Measurements from ENCODE around the gene U2AF1.
"Not testable (repeated sequence)": the region's sequence is repeated elsewhere in the genome, so short reads cannot be mapped to it uniquely, and the experiment has no call there.

U2AF1 gene, protein sequence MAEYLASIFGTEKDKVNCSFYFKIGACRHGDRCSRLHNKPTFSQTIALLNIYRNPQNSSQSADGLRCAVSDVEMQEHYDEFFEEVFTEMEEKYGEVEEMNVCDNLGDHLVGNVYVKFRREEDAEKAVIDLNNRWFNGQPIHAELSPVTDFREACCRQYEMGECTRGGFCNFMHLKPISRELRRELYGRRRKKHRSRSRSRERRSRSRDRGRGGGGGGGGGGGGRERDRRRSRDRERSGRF

DNA sequence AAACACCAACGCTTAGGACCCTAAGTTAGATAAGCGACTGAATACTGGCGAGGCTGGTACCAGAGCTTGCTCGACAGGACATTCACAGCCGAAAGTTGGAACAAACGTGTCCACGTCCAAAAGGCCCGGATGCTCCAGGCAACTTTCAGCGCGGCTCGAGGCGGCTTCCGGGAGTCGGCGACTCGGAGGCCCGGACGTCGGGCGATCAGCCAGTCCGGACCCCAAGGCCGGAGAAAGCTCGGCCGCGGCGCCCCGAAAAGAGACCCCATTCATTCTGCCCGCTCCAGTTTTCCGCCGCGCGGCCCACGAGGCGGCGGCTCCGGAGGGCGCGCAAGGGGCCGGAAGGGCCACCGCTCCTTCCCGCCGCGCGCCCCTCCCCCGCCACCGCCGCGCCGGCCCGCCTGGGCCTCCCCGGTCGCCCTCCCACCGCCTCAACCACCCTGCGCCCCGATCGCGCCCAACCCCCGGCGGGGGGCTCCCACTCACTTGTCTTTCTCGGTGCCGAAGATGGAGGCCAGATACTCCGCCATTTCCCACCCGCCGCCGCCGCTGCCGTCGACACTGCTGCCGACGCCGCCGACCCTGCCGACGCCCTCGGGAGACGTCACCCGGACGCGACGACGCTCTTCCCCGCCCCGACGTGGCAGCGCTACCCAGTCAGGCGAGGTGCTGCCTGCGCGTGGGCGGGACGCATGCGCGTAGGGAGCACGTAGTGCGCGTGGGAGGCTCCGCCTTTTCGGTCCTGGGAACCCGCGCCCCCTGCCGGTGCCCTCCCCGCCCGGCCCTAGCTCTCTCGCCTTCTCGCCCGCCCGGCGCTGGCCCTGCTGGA, at the start of gene U2AF1:
Gene U2AF1, minus strand, starts transcription at position 606 of the 829 bp plus-strand sequence. Its CDS starts 76 bp downstream, at position 530.
- peak; percentile 0 for DNase-seq (ENCODE audit: low read depth)

DNA sequence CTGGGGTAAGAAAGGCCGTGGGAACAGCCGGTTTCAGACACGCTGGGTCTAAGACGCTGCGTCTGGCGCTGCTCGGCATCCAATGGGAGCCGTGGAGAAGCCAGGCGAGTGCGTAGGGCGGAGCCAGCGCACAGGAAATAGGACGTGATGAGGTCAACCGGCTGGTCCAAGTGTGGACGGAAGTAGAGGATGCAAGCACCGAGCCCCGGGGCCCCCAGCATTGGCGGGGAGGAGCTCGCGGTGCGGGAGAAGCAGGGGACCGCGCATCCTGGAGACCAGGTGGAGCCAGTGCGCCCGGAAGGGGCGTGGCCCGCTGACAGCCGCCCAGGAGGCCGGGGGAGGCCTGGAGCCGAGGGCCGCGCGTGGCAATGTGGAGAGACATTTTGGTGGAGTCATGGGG, 46.2 kb upstream of the U2AF1 start:
- DNase-seq (ENCODE audit: low read depth) = not testable (repeated sequence)

DNA sequence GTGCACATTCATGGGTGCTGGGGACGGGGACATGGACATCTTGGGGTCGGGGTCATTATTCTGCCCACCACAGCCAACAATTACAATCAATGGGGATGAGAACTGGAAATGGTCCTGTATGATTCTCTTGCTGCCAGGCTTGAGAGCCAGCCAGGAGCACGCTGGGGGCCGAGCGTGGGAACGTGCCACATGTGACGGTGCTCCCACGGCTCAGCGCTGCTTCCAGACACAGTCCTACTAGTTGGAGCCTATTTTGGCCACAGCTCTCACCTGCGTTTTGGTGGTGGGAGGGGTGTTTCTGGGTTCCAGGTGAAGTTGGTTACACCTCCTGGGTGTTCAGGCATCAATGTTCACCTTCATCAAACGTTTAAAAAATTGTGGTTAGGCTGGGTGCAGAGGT, 42.0 kb upstream of the U2AF1 start:
- DNase-seq (ENCODE audit: low read depth) = not testable (repeated sequence)

DNA sequence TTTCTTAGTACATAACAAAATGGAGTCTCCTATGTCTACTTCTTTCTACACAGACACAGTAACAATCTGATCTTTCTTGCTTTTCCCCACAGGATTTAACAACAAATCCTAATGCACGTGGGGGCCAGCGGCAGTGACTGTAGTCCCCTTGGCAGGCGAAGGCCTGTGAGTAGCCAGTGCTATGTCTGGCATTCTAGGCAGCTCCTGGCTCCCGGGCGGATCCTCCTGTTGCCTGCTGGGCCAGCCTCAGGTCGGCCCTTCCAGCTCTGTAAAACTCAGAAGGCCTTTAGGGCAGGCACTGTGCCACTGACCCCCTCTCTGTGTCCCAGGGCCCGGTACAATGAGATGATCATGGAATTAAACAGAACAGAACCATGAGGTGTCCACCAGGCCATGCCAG, 40.6 kb upstream of the U2AF1 start:
- not testable (repeated sequence) for DNase-seq (ENCODE audit: low read depth)

DNA sequence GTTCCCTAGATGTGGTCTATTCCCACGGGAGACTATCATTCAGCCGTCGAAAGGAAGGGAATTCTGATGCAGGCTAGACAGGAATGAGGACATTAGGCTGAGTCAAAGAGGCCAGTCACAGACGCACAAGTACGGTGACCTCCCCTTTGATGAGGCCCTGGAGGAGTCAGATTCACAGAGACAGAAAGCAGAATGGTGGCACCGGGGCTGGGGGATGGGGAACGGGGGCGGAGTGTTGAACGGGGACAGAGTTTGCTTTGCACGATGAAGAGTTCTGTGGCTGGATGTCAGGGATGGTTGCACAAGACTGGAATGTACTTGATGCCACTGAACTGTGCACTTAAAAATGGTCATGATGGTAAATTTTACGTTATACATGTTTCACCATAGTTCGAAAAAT, 39.3 kb upstream of the U2AF1 start:
- DNase-seq (ENCODE audit: low read depth) = not testable (repeated sequence)

DNA sequence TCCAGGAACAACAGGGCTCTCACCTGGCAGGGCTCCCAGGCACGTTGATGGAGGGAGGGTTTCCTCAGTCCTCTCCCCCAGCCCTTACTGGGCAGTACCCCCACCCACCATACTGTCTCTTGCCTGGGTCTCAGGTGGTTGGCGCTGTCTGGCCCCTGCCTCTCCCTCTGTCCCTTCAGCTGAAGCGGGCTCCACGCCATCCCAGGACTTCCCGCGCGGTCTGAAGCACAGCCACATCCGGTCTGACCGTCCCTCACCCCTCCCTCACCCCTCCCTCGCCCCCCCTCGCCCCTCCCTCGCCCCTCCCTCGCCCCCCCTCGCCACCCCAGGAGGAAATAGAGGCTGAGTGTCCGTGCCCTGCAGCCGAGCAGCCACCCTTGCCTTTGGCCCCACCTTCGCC, 34.0 kb upstream of the U2AF1 start:
- DNase-seq (ENCODE audit: low read depth) = not testable (repeated sequence)

DNA sequence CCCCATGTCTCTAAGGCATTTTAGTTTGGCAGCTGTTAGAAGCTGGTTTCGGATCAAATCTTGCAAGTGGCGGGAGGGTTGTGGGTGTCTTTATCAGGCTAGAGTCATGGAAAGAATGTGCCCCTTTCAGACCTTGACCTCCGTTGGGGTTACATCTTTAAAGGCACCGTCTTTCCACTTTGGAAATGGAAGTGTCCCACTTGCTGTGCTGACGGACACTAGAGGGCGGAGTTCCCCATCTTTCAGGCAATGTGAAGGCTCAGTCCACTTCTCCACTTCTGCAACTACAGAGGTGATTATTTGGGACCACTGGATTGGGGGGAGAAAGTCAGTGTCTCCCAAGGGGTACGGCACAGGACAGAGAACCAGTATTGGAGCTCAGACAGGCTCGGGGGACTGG, 31.6 kb upstream of the U2AF1 start:
- DNase-seq (ENCODE audit: low read depth) = not testable (repeated sequence)

DNA sequence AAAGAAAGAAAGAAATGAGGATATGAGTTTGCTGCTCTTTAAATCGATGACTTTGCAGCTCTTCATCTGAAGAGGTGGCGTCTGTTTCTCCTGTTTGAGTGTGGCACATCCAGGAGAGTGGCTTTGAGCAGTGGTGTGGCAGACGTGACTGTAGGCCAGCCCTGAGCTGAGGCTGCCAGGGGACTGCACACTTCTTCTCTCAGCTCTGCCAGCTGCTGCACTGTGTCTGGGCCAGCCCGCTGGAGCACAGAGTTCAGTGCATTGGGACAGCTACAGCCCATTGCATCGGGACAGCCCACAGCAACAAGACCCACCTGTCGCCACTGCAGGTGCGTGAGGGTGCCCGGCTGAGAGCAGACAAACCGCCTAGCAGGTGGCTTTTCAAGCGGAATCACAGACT, 27.1 kb upstream of the U2AF1 start:
- not testable (repeated sequence) for DNase-seq (ENCODE audit: low read depth)

DNA sequence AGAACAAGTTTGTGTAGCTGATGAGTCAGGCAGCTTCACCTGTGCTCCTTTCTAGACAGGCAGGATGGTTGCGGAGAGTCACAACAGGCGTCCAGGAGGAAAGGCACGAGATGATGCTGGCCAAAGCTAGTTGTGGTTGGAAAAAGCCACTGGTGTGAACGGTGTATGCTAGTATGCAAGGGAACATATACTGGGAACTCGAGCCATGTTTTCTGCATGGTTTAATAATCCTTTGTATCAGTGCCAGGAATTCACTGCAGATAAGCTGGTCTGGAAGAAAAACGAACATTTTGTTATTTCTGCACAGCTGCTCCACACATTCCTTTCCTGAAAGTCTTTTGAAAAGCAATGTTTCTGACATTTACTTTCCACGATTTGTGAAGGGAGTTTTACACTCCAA, 22.7 kb upstream of the U2AF1 start:
- not testable (repeated sequence) for DNase-seq (ENCODE audit: low read depth)

DNA sequence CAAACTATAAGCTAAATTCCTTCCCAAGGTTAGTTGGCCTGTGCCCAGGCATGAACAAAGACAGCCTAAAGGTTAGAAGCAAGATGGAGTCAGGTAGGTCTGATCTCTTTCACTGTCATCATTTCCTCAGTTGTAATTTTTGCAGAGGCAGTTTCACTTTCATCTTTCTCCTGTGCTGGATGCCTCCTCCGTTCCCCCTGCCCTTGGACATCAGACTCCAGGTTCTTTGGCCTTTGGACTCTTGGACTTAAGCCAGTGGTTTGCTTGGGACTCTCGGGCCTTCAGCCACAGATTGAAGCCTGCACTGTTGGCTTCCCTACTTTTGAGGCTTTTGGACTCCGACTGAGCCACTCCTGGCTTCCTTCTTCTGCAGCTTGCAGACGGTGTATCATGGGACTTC, 8.6 kb upstream of the U2AF1 start:
- DNase-seq (ENCODE audit: low read depth) = not testable (repeated sequence)

DNA sequence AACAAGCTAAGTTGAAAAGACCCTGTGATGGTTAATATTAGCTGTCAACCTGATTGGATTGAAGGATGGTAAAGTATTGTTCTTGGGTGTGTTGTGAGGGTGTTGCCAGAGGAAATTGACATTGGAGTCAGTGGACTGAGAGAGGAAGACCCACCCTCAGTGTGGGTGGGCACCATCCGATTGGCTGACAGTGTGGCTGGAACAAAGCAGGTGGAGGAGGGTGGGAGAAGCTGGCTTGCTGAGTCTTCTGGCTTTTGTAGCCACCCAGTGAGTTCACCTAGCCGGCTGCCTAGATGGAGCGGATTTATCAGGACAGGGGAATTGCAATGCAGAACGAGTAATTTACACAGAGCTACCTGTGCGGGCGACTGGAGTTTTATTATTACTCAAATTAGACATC, 7.1 kb upstream of the U2AF1 start:
- DNase-seq (ENCODE audit: low read depth) = not testable (repeated sequence)

DNA sequence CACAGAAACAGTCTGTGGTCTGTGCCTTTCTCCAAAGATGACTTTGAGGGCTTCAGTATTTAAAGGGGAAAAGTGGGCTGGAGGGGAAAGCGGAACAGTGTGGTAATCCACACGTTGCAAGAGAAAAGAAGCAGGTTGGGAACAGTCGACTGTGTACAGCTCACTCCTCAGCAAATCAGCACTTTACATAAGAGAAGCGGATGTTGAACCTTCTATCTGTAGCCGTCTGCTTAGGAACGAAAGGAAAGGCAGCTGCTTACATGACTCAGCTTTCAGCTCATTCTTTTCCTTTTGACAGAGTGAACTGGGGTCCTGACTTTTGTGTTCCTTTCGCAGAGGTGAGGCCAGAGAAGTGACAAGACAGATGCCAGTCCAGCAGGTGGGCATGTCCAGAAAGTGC, 1.6 kb upstream of the U2AF1 start:
- DNase-seq (ENCODE audit: low read depth) = not testable (repeated sequence)

DNA sequence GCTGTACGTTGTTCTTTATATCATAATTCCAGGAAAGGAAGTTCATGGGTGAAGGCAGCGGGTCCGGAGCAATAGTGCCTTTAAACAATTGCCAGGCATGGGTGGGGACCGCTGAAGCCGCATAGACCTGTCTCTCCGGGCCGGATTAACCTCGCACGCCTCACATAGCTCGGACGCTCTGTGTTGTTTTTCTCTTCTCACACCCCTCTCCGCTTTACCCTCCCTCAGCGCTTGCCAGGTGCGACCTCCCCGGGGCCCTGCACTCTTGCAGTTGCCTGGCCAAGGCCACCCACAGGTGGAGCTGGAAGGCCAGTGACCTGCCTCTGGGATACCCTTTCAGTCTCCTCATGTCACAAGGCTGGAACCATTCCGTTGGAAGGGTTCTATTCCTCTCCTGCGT, 807 bp upstream of the U2AF1 start:
- not testable (repeated sequence) for DNase-seq (ENCODE audit: low read depth)

DNA sequence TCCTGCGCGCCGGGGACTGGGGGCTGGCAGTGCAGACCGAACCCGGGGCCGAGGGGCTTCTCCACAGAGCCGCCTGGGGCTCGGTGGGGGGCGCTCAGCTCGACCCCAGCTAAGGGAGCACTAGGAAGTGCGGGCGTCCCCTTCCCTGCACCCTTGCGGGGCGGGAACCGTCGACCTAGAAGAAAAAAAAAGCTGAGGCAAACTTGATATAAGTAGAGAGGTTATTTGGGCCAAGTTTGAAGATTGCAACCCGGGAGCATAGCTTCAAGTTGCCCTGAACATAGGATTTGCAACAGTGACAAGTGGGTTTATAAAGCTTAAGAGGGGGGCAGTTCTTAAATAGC, 396 bp upstream of the U2AF1 start:
- DNase-seq (ENCODE audit: low read depth) = not testable (repeated sequence)

DNA sequence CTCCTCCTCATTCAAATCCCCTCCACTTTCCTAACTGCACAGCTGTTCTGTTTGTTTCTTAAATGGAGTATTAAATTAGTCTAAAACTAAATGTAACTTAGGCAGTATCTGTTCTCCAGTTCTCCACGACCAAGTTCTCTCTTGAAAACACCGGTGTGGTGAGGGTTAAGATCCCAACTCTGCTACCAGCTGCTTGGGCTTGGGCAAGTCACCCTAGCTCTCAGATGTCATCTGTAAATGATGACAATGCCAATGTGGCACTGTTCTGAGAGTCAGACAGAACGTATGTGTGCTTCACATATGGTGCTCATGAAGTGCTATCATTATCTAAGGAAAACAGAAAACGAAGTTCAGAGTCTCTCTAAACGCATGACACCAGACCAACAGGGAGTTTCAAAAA, 2.7 kb downstream of the U2AF1 start:
- not testable (repeated sequence) for DNase-seq (ENCODE audit: low read depth)

DNA sequence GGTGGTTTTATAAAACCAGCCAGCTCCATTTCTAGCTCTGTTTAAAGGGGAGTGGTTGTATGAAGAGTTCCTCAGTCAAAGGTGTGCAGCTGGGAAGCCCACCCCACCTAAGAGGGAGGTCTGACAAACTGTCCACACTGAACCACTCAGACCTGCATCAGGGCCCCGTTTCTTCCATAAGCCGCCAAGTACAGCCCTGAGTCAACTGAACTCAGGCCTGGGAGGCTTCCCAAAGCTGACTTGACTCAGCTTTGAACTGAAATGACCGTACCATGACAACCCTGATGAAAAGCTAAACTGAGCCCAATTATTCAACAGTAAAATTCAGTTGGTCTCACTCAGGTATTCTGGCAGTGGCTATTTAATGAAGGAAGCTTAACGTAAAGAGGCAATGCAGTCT, 5.1 kb downstream of the U2AF1 start:
- DNase-seq (ENCODE audit: low read depth) = not testable (repeated sequence)

DNA sequence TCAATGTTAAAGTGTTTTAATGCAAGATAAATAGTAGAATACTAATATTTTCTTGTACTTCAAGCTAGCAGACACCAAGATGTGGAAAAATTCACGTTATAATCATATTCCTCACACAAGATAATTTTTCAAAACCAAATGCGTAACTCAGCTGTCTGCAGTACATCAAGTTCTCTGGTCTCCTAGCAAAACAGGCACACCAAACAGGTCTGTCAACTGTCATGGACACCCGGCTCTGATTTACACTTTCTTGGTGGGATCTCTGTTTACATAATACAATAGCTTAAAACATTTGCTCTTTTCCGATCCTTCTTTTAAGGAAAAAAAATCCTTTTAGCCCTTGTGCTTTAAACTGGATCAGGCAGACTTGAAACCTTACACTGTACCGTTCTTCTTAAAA, 5.7 kb downstream of the U2AF1 start:
- DNase-seq (ENCODE audit: low read depth) = not testable (repeated sequence)

DNA sequence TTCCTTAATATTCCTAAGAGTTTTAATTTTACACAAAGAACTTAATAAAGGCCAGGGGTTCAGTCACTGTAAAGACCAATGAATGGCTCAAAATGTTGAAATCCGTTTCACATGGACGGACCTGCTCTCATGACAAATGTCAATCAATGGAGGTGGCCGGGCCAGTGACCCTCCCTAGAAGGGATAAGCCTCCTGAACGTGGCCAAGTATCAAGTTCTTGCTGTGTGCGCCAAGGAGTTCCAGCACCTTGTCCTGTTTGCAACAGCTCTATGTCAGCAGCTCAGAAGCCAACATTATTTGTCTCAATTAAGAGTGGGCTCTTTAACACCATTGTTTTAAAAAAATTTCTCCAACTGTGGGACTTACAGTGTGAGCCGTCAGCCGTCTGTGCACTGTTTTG, 6.4 kb downstream of the U2AF1 start:
- DNase-seq (ENCODE audit: low read depth) = not testable (repeated sequence)

DNA sequence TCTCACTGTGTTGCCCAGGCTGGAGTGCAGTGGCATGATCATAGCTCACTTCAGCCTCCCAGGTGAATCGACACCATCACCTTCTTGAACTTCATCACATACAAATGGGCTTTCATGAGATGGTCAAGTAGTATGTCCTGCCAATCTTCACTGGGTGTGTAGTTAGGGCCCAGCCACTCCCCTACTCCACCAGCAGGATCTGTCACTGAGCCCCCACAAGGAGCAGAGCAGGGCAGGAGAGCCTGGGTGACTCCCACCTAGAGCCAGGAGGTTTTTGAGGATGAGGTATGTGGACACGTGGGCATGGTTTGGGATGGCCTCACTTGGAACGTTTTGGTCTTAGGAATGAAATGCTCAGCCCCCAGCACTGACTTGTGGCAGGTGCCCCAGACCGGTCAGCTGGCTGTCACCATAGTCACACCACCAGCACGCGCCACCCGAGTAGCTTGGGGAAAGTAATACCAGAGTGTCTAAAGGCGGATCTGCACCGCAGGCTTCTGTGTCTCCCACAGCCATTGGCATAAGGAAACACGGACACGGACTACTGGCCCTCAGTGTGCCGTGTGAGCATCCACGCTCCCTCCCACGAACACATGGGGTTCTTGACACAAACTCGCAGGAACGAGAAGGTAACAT, 15.3 kb downstream of the U2AF1 start:
- not testable (repeated sequence) for DNase-seq (ENCODE audit: low read depth)

DNA sequence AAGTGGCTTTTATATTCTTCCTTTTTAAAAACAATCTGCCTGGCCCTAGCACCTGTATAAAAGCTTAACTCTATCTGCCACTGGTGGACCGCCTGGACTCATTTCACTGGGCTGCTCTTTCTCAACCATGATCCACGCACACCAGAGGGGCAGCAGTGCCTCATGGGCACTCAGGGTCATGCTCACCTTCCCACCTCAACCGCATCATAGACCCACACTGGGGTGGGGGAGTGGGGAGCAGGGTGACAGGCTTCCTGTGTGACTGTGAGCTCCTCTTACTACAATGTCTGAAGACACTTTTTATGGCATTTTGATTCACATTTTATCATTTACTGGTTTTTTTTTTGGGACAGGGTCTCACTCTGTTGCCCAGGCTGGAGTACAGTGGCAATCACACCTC, 16.4 kb downstream of the U2AF1 start:
- DNase-seq (ENCODE audit: low read depth) = not testable (repeated sequence)

DNA sequence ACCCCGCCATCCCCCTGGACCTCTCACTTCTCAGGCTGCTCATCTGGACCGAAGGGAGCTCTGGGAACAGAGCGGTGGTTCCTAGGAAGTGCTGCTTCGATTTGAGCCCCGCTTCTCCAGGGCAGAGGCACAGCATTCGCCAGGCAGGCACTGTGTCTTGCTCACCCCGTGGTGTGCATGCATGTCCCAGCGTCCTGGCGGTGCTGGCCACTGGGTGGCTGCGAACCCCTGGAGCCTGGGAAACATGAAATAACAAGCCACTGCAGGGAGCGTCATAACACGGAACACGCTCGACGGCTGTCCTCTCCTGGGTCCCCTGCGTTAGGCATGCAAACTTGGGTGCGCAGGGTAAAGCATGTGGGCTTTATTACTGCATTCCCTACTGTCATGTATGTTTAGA, 17.9 kb downstream of the U2AF1 start:
- DNase-seq (ENCODE audit: low read depth) = not testable (repeated sequence)

DNA sequence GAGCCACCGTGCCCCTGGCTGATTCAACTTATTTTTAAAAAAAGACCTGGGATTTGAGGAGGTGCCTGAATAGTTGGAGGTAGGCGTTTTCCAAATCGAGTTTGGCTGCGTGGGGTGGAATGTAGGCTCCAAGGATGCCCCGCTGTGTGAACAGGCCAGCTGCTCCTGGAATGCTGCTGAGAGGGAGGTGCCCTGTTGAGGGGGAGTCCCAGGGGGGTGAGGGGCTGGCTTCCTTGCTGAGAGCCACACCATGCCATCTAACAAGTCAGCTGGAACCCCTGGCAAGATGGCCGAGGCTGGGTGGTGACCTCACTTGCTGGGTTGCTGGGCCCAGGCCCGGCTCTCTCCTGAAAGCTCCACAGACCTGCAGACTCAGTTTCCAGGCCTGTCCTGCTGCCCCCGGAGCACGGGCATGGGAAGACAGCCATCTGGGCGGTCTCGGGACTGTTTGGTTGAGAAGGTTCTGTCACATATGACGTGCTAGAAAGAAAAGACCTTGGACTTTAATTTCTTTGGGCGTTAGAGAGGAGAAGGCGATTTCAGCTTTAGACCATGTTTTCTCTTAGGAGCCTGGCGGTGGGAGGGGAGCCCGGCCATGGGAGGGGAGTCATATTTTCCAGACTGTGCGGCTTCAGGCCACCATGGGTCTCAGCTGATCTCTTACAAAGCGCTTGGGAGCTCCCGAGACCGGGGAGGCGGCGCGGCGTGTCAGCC, 24.6 kb downstream of the U2AF1 start:
- DNase-seq (ENCODE audit: low read depth) = not testable (repeated sequence)

All from CMK (cell line).